HepG2 (cell line): Measurements from ENCODE around the gene VAC14. TPM values are rescaled to one million over a fixed set of nuclear protein-coding genes. Genes with fewer than 3 reads are reported as not detected.

ENCODE experiments used
- ARNT ChIP-seq: fragments of 450-650 bp; IDR thresholded peaks from 2 replicates; pipeline ENCODE4 v1.6.1; 2017
- CREB1 ChIP-seq, 2 experiments: fragments of 450-650 bp in 1 of 2; IDR thresholded peaks; 2 replicates each; pipeline ENCODE4 v1.6.1; 2016 to 2017; ENCODE audit warnings: control low read depth in 1 of 2, mild to moderate bottlenecking in 1 of 2, missing compliant biosample characterization in 1 of 2, missing genetic modification characterization in 1 of 2
- E2F1 ChIP-seq: sonication (generic); formaldehyde crosslinking; IDR thresholded peaks from 2 replicates; pipeline ENCODE4 v1.5.0; 2020; ENCODE audit warnings: missing genetic modification reagents
- FOXO4 ChIP-seq: sonication (generic); formaldehyde crosslinking; conservative IDR thresholded peaks from 2 replicates; pipeline ENCODE4 v1.8.1; 2023; ENCODE audit warnings: missing genetic modification reagents
- HDAC6 ChIP-seq: fragments of 200-600 bp; sonication (generic); IDR thresholded peaks from 2 replicates; pipeline ENCODE4 v1.7.0; 2017; ENCODE audit warnings: mild to moderate bottlenecking, antibody characterized with exemption, low read length, low read depth
- HMGA1 ChIP-seq: sonication (generic); formaldehyde crosslinking; conservative IDR thresholded peaks from 2 replicates; pipeline ENCODE4 v1.4.0; 2020; ENCODE audit warnings: missing genetic modification reagents
- MAFK ChIP-seq, 2 experiments: IDR thresholded peaks in 1 of 2; conservative IDR thresholded peaks in 1 of 2; 2 replicates each; pipeline ENCODE4 v1.6.1; 2011; ENCODE audit warnings: improper control_type of control experiment in 2 of 2, low read length in 2 of 2
- MED8 ChIP-seq: sonication (generic); formaldehyde crosslinking; IDR thresholded peaks from 2 replicates; pipeline ENCODE4 v1.8.1; 2023; ENCODE audit warnings: mild to moderate bottlenecking, missing genetic modification reagents; ENCODE audit not compliant: insufficient replicate concordance
- PAF1 ChIP-seq: IDR thresholded peaks from 2 replicates; pipeline ENCODE4 v1.6.1; 2016; ENCODE audit warnings: missing genetic modification reagents, missing compliant biosample characterization
- PATZ1 ChIP-seq: sonication (generic); formaldehyde crosslinking; IDR thresholded peaks from 2 replicates; pipeline ENCODE4 v1.4.0; 2020; ENCODE audit warnings: missing genetic modification reagents
- PRDM10 ChIP-seq: sonication (generic); formaldehyde crosslinking; IDR thresholded peaks from 2 replicates; pipeline ENCODE4 v1.4.0; 2020; ENCODE audit warnings: low read depth, missing genetic modification reagents
- PRPF4 ChIP-seq: fragments of 200-400 bp; formaldehyde crosslinking; IDR thresholded peaks from 2 replicates; pipeline ENCODE4 v1.6.1; 2016; ENCODE audit warnings: low read length, low read depth; ENCODE audit not compliant: poor library complexity, severe bottlenecking
- REPIN1 ChIP-seq: sonication (generic); formaldehyde crosslinking; IDR thresholded peaks from 2 replicates; pipeline ENCODE4 v1.8.0; 2022; ENCODE audit warnings: missing genetic modification reagents, low read depth, mild to moderate bottlenecking, borderline replicate concordance
- RFXANK ChIP-seq: IDR thresholded peaks from 2 replicates; pipeline ENCODE4 v1.6.1; 2016
- SIN3B ChIP-seq: fragments of 150-350 bp; IDR thresholded peaks from 2 replicates; pipeline ENCODE4 v1.6.1; 2014; ENCODE audit warnings: low read length
- SMC3 ChIP-seq: IDR thresholded peaks from 2 replicates; pipeline ENCODE4 v1.6.1; 2011; ENCODE audit warnings: low read length, improper control_type of control experiment
- SPEN ChIP-seq: sonication (generic); formaldehyde crosslinking; IDR thresholded peaks from 2 replicates; pipeline ENCODE4 v1.5.1; 2020; ENCODE audit warnings: low read depth, mild to moderate bottlenecking, missing genetic modification reagents
- ZKSCAN1 ChIP-seq: fragments of 150-350 bp; IDR thresholded peaks from 2 replicates; pipeline ENCODE4 v1.6.1; 2014; ENCODE audit warnings: low read length
- ZNF121 ChIP-seq: sonication (generic); formaldehyde crosslinking; IDR thresholded peaks from 2 replicates; pipeline ENCODE4 v1.5.0; 2020; ENCODE audit warnings: mild to moderate bottlenecking, missing genetic modification reagents
- ZNF207 ChIP-seq: fragments of 450-650 bp; IDR thresholded peaks from 2 replicates; pipeline ENCODE4 v1.6.1; 2016; ENCODE audit warnings: antibody characterized with exemption, borderline replicate concordance
- ZNF235 ChIP-seq: sonication (generic); formaldehyde crosslinking; IDR thresholded peaks from 2 replicates; pipeline ENCODE4 v1.8.1; 2023; ENCODE audit warnings: mild to moderate bottlenecking, missing genetic modification reagents, borderline replicate concordance
- ZNF335 ChIP-seq: sonication (generic); formaldehyde crosslinking; IDR thresholded peaks from 2 replicates; pipeline ENCODE4 v1.4.0; 2020; ENCODE audit warnings: missing genetic modification reagents
- ZNF510 ChIP-seq: sonication (generic); formaldehyde crosslinking; IDR thresholded peaks from 2 replicates; pipeline ENCODE4 v1.4.0; 2020; ENCODE audit warnings: low read depth, mild to moderate bottlenecking, missing genetic modification reagents
- ZNF788 ChIP-seq: sonication (generic); formaldehyde crosslinking; IDR thresholded peaks from 2 replicates; pipeline ENCODE4 v1.5.0; 2020; ENCODE audit warnings: mild to moderate bottlenecking, missing genetic modification reagents, borderline replicate concordance
- polyA plus RNA-seq, 8 experiments: library from polyadenylated mRNA; depleted of rRNA in 3 of 8; stranded (reverse) in 7 of 8; unstranded in 1 of 8; fragments of >200 nt; fragmentation: Illumina TruSeq in 4 of 8; extraction: Trizol in 4 of 8; gene quantifications; 2 replicates each; pipeline versions ENCODE4 v1.2.1 to v1.2.3, GENCODE V29; 2011 to 2016; ENCODE audit warnings: low read depth in 4 of 8, missing spikeins in 1 of 8, mixed read lengths in 1 of 8; ENCODE audit not compliant: insufficient read depth in 1 of 8
- total RNA-seq, 5 experiments: library from RNA; depleted of rRNA; stranded (reverse); fragments of >200 nt; fragmentation: Illumina TruSeq; extraction: Trizol; gene quantifications; 2 replicates each; pipeline ENCODE4 v1.2.3, GENCODE V29; 2016; ENCODE audit warnings: low read depth in 1 of 5

VAC14 gene
- total and polyA plus RNA-seq, 2 of the 13 experiments (the other 11 are each of a cell fraction or from before 2014, with no cell fraction given), result 23.5 to 24.6 TPM

GRCh38 chr16:70778901-70779309 lies 22.1 kb downstream of the VAC14 start (continued):
- no peak for TF ChIP-seq CREB1 (IDR thresholded peaks at IDR 0.05)
- TF ChIP-seq CREB1 (CRISPR knock-in tag; IDR thresholded peaks at IDR 0.05), result 0 out of 2 replicates have a peak, but pooled peaks have one; percentile 51
- TF ChIP-seq ZNF121 (CRISPR knock-in tag), result no peak
- TF ChIP-seq REPIN1, result no peak; the same call in 1 of the 2 replicates
- TF ChIP-seq ARNT, result no peak
- TF ChIP-seq ZNF235, result no peak
- no peak for TF ChIP-seq ZNF207
- TF ChIP-seq ZNF335 (CRISPR knock-in tag), result 0 out of 2 replicates have a peak, but pooled peaks have one; percentile 24
- TF ChIP-seq ZNF788 (CRISPR knock-in tag), result peak; percentile 62; the same call in 1 of the 2 replicates
- TF ChIP-seq PATZ1 (CRISPR knock-in tag), result no peak
- 0 out of 2 replicates have a peak, but pooled peaks have one; percentile 78 for TF ChIP-seq PAF1 (CRISPR knock-in tag)
- TF ChIP-seq FOXO4 (CRISPR knock-in tag), result no peak
- 0 out of 2 replicates have a peak, but pooled peaks have one; percentile 38 for TF ChIP-seq SPEN (CRISPR knock-in tag)
- peak; percentile 24 for TF ChIP-seq PRPF4
- no peak for TF ChIP-seq MAFK (conservative IDR thresholded peaks at IDR 0.05 in 1 of 2, IDR thresholded peaks at IDR 0.05 in 1 of 2; ENCODE audit: low read length in 2 of 2)
- TF ChIP-seq RFXANK (CRISPR knock-in tag), result no peak
- 0 out of 2 replicates have a peak, but pooled peaks have one; percentile 36 for TF ChIP-seq PRDM10 (CRISPR knock-in tag)
- no peak for TF ChIP-seq E2F1 (CRISPR knock-in tag)
- no peak for TF ChIP-seq MED8 (CRISPR knock-in tag)
- TF ChIP-seq ZKSCAN1, result no peak
- no peak for TF ChIP-seq ZNF510 (CRISPR knock-in tag)
- TF ChIP-seq HDAC6, result no peak
- TF ChIP-seq SMC3, result no peak
- TF ChIP-seq HMGA1 (CRISPR knock-in tag), result no peak
- TF ChIP-seq SIN3B, result no peak
